Endothelial cell of umbilical vein (primary cell): ENCODE measurements around the gene OR51B2. TPM values are rescaled to one million over a fixed set of nuclear protein-coding genes. Genes with fewer than 3 reads are reported as not detected.

Experiments
- BruUV-seq: library from RNA; stranded (reverse); fragments of 400-500 nt; replicated peaks from 2 replicates; lab custom pipeline; 2021; lab: Mats Ljungman, UMichigan
- CTCF ChIA-PET: fragments of 300-600, 350-600 bp; sonication (Branson Sonifier 250); formaldehyde crosslinking; loops from one replicate; lab custom pipeline; 2021; ENCODE audit warnings: antibody characterized with exemption, inconsistent platforms; lab: Charles Lee
- POLR2A ChIA-PET: fragments of 300-600, 350-600 bp; sonication (Branson Sonifier 250); formaldehyde crosslinking; loops from one replicate; lab custom pipeline; 2021; ENCODE audit warnings: antibody characterized with exemption, inconsistent platforms; lab: Charles Lee
- DNase-seq: peaks from one replicate; pipeline ENCODE4 v3.0.0-alpha.2; 2011; ENCODE audit warnings: low read depth, low spot score
- FAIRE-seq: peaks from 2 replicates; lab custom pipeline; 2011; peaks lifted over from hg19 to GRCh38; lab: Jason Lieb, UNC
- H2AFZ ChIP-seq: 2 replicates; pipeline ENCODE4 v1.6.0; 2012; ENCODE audit warnings: low read depth, low read length, control low read depth, inconsistent platforms
- H3K27ac ChIP-seq: 2 replicates; pipeline ENCODE4 v1.5.1; 2011; ENCODE audit warnings: low read depth, mild to moderate bottlenecking, control low read depth, low read length, moderate library complexity; ENCODE audit not compliant: insufficient read depth
- H3K27me3 ChIP-seq, 2 experiments: 2 replicates each; pipeline versions ENCODE4 v1.6.0 to v1.6.1; 2011; ENCODE audit warnings: low read length in 2 of 2, mixed read lengths in 1 of 2; ENCODE audit not compliant: control insufficient read depth in 2 of 2, insufficient read depth in 2 of 2
- H3K36me3 ChIP-seq, 2 experiments: 2 replicates in 1 of 2; 3 replicates in 1 of 2; pipeline ENCODE4 v1.5.1; 2011; ENCODE audit warnings: low read length in 2 of 2, mild to moderate bottlenecking in 1 of 2, moderate library complexity in 1 of 2; ENCODE audit not compliant: control insufficient read depth in 2 of 2, insufficient read depth in 2 of 2; ENCODE audit errors: extremely low read depth in 1 of 2
- H3K4me1 ChIP-seq: 3 replicates; pipeline ENCODE4 v1.5.1; 2011; ENCODE audit warnings: mild to moderate bottlenecking, low read length; ENCODE audit not compliant: control insufficient read depth, insufficient read depth; ENCODE audit errors: extremely low read depth
- H3K4me2 ChIP-seq: 2 replicates; pipeline ENCODE4 v1.6.1; 2011; ENCODE audit warnings: low read length, control low read depth, mixed read lengths; ENCODE audit not compliant: insufficient read depth
- H3K4me3 ChIP-seq, 3 experiments: fragments of 200-600 bp in 1 of 3; sonication (generic), shearing (Covaris generic) in 1 of 3; replicated peaks in 1 of 3; 2 replicates each; pipeline ENCODE4 v1.5.1; 2011 to 2016; ENCODE audit warnings: control low read depth in 3 of 3, low read length in 3 of 3, mild to moderate bottlenecking in 2 of 3, inconsistent platforms in 1 of 3, low read depth in 1 of 3, moderate library complexity in 1 of 3; ENCODE audit not compliant: insufficient read depth in 1 of 3
- H3K79me2 ChIP-seq: 2 replicates; pipeline ENCODE4 v1.6.0; 2012; ENCODE audit warnings: low read length, inconsistent platforms; ENCODE audit not compliant: control insufficient read depth, insufficient read depth
- H3K9ac ChIP-seq: replicated peaks from 2 replicates; pipeline ENCODE3; 2011; ENCODE audit warnings: low read length, control low read depth; ENCODE audit not compliant: insufficient read depth; ENCODE audit errors: extremely low read depth
- H3K9me1 ChIP-seq: replicated peaks from 3 replicates; pipeline ENCODE4 v1.6.0; 2011; ENCODE audit warnings: mild to moderate bottlenecking, low read length; ENCODE audit not compliant: control insufficient read depth, insufficient read depth; ENCODE audit errors: extremely low read depth
- H3K9me3 ChIP-seq: replicated peaks from 2 replicates; pipeline ENCODE4 v1.5.1; 2012; ENCODE audit warnings: low read length, inconsistent platforms; ENCODE audit not compliant: control insufficient read depth, insufficient read depth
- H4K20me1 ChIP-seq: replicated peaks from 2 replicates; pipeline ENCODE3; 2011; ENCODE audit warnings: mild to moderate bottlenecking, low read length; ENCODE audit not compliant: control insufficient read depth, insufficient read depth; ENCODE audit errors: extremely low read depth
- CTCF ChIP-seq, 2 donors: IDR thresholded peaks; 1 replicate in 1 of 2; 2 replicates in 1 of 2; pipeline ENCODE4 v1.5.1; 2011; ENCODE audit warnings: low read length in 2 of 2, mild to moderate bottlenecking in 2 of 2, moderate library complexity in 2 of 2, control low read depth in 1 of 2, inconsistent platforms in 1 of 2, low read depth in 1 of 2; ENCODE audit not compliant: insufficient read depth in 1 of 2; ENCODE audit errors: extremely low read depth in 1 of 2
- EZH2 ChIP-seq: IDR thresholded peaks from 2 replicates; pipeline ENCODE4 v1.6.1; 2012; ENCODE audit warnings: borderline replicate concordance, low read depth, mild to moderate bottlenecking, moderate library complexity, low read length, inconsistent platforms; ENCODE audit not compliant: severe bottlenecking
- FOS ChIP-seq: IDR thresholded peaks from 2 replicates; pipeline ENCODE4 v1.6.1; 2011; ENCODE audit warnings: mild to moderate bottlenecking, low read length, moderate library complexity, borderline replicate concordance; ENCODE audit not compliant: insufficient read depth
- GATA2 ChIP-seq: IDR thresholded peaks from 2 replicates; pipeline ENCODE4 v1.7.0; 2011; ENCODE audit warnings: low read depth, mild to moderate bottlenecking, moderate library complexity, mixed read lengths, low read length; ENCODE audit not compliant: insufficient read length, insufficient read depth
- JUN ChIP-seq: IDR thresholded peaks from 2 replicates; pipeline ENCODE4 v1.6.1; 2011; ENCODE audit warnings: borderline replicate concordance, low read depth; ENCODE audit not compliant: insufficient read length, insufficient read depth
- MAX ChIP-seq: IDR thresholded peaks from 2 replicates; pipeline ENCODE4 v1.6.1; 2011; ENCODE audit not compliant: insufficient read depth, insufficient read length
- MYC ChIP-seq: IDR thresholded peaks from one replicate; pipeline ENCODE4 v1.6.1; 2011; ENCODE audit warnings: mild to moderate bottlenecking, low read depth, low read length
- POLR2A ChIP-seq: IDR thresholded peaks from 2 replicates; pipeline ENCODE4 v1.6.1; 2012; ENCODE audit warnings: low read depth, mild to moderate bottlenecking, control low read depth, low read length
- POLR2AphosphoS5 ChIP-seq: IDR thresholded peaks from 2 replicates; pipeline ENCODE4 v1.6.1; 2012; ENCODE audit warnings: low read depth, mild to moderate bottlenecking, control low read depth, low read length, moderate library complexity; ENCODE audit not compliant: insufficient read depth
- dilution Hi-C: fragments of 300-500 bp; cut with MboI; formaldehyde crosslinking; loops from one replicate; pipeline ENCODE4 v1.15.0; 2019; ENCODE audit warnings: low sequenced_read_pairs; ENCODE audit not compliant: extremely low pct_ligation_motif_present
- intact Hi-C: fragments of 100-400 bp; cut with micrococcal nuclease; formaldehyde crosslinking; loops from one replicate; pipeline ENCODE4 v1.10.0; 2022
- polyA plus RNA-seq, 4 experiments: library from polyadenylated mRNA; depleted of rRNA in 3 of 4; stranded (reverse) in 3 of 4; unstranded in 1 of 4; fragments of >200 nt; gene quantifications; 2 replicates each; pipeline versions ENCODE4 v1.2.1 to v1.2.3, GENCODE V29; 2011 to 2012; ENCODE audit warnings: missing spikeins in 1 of 4
- total RNA-seq: library from RNA; stranded (reverse); gene quantifications from 2 replicates; pipeline ENCODE4 v1.2.3, GENCODE V29; 2021

Gene OR51B2
- total and polyA plus RNA-seq, 2 donors (not counting 3 experiments of a cell fraction or from before 2014, with no cell fraction given) = not detected

DNA sequence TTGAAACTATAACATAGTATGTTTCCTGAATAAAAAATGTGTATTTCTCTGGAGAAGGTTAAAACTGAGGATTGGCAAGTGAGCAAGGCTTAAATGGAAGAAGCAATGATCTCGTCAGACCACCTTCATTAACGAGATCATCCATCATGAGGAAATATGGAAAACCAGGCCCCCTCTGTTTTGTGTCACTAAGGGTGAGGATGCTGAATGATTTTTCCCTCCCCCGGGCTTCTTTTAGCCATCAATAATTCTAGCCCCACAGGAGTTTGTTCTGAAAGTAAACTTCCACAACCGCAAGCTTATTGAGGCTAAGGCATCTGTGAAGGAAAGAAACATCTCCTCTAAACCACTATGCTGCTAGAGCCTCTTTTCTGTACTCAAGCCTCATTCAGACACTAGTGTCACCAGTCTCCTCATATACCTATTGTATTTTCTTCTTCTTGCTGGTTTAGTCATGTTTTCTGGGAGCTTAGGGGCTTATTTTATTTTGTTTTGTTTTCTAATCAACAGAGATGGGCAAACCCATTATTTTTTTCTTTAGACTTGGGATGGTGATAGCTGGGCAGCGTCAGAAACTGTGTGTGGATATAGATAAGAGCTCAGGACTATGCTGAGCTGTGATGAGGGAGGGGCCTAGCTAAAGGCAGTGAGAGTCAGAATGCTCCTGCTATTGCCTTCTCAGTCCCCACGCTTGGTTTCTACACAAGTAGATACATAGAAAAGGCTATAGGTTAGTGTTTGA, 48.6 kb downstream of the OR51B2 start:
- ChIA-PET POLR2A (no interaction called here), CTCF (interaction anchor here (1.0 to 1.1 kb wide), 2 partner anchors 10 to 25 kb away, joined by 3 to 4 read pairs; no protein-coding TSS in a partner anchor)
- H3K9ac ChIP-seq = no peak overlapping the region
- no peak overlapping the region for H3K4me2 ChIP-seq
- no peaks in the 10 kb centered on the region for H3K79me2 ChIP-seq
- no peak overlapping the region for H2AFZ ChIP-seq
- H3K4me1 ChIP-seq = peaks cover 4% of the 10 kb centered on the region
- BruUV-seq = no TSS peak
- intact Hi-C loops = no loop called here
- no peaks in the 10 kb centered on the region for H3K36me3 ChIP-seq
- TF ChIP-seq GATA2 = no peak
- no peak for TF ChIP-seq POLR2A
- TF ChIP-seq CTCF (IDR thresholded peaks at IDR 0.05; ENCODE audit: extremely low read depth in 1 of 2, insufficient read depth in 1 of 2, low read depth in 1 of 2, low read length in 2 of 2) = no peak
- TF ChIP-seq EZH2 = no peak
- TF ChIP-seq POLR2AphosphoS5 = no peak
- TF ChIP-seq MYC = no peak
- TF ChIP-seq MAX = no peak
- no peak for TF ChIP-seq JUN
- TF ChIP-seq FOS = no peak
- H3K27ac ChIP-seq = no peak overlapping the region
- FAIRE-seq (no peak), DNase-seq (no peak)
- no peaks in the 10 kb centered on the region for H3K27me3 ChIP-seq
- H3K4me3 ChIP-seq = no peak overlapping the region
- no peaks in the 10 kb centered on the region for H3K9me3 ChIP-seq
- H3K9me1 ChIP-seq = no peaks in the 10 kb centered on the region
- H4K20me1 ChIP-seq = no peaks in the 10 kb centered on the region
- dilution Hi-C loops = no loop called here
